Amniotic epithelial cell (primary cell): ENCODE results near the gene RXRA.

Experiments used
- DNase-seq: peaks from one replicate; pipeline ENCODE4 v3.0.0-alpha.2; 2010; ENCODE audit warnings: low read depth

Gene RXRA

GRCh38 chr9:134455021-134455471 lies 128.8 kb downstream of the RXRA start:
- DNase-seq = no peak

DNA sequence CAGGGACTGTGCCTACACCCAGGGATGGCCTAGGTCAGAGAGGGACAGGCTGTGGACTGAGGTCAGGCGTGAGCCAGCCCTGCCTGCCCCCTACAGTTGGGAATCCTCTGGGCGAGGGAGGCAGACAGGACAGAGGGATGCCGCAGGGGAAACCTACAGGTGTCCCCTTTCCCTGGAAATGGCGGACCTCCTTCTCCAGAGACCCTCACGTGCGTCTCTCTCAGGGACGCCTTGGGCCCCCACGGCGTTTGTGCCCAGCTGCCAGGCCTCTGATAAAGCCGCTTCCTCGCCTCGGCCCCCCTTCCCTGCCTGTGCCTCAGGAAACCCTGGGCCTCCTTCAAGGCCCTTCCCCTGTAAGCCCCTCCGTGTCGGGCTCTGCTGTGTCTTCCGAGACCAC lies 129.3 kb downstream of the RXRA start:
- no peak for DNase-seq

GRCh38 chr9:134455934-134456755 lies 129.9 kb downstream of the RXRA start:
- DNase-seq = peak; percentile 96

- no peak for DNase-seq
Observed at GRCh38 chr9:134456756-134457305, 130.6 kb downstream of the RXRA start.

DNA sequence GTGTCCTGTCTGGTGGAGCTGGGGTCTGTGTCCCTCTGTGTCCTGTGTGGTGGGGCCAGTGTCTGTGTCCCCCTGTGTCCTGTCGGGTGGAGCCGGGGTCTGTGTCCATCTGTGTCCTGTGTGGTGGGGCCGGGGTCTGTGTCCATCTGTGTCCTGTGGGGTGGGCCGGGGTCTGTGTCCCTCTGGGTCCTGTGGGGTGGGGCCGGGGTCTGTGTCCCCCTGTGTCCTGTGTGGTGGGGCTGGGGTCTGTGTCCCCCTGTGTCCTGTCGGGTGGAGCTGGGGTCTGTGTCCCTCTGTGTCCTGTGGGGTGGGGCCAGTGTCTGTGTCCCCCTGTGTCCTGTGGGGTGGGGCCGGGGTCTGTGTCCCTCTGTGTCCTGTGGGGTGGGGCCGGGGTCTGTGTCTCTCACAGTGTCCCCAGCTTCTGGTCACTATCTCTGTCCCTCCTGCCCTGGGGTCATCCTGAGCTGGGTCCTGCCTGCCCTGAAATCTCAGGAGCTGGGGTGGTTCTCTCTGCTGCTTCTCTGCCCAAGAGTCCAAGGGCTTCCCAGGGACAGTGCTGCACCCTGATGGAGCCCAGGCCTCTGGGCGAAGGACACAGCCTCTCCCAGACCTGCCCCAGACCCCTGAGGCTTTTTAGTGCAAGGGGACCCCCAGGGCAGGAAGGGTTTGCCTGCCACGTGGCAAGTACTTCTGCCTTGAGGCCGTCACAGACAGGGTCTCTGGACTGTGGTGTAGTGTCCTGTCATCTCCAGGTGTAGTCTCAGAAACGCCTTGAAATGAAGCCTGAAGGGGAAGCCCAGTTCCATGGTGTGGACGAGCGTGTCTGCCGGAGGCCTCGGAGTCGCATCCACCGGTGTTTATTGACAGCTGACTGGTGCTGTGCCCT lies 131.3 kb downstream of the RXRA start:
- DNase-seq = no peak

DNA sequence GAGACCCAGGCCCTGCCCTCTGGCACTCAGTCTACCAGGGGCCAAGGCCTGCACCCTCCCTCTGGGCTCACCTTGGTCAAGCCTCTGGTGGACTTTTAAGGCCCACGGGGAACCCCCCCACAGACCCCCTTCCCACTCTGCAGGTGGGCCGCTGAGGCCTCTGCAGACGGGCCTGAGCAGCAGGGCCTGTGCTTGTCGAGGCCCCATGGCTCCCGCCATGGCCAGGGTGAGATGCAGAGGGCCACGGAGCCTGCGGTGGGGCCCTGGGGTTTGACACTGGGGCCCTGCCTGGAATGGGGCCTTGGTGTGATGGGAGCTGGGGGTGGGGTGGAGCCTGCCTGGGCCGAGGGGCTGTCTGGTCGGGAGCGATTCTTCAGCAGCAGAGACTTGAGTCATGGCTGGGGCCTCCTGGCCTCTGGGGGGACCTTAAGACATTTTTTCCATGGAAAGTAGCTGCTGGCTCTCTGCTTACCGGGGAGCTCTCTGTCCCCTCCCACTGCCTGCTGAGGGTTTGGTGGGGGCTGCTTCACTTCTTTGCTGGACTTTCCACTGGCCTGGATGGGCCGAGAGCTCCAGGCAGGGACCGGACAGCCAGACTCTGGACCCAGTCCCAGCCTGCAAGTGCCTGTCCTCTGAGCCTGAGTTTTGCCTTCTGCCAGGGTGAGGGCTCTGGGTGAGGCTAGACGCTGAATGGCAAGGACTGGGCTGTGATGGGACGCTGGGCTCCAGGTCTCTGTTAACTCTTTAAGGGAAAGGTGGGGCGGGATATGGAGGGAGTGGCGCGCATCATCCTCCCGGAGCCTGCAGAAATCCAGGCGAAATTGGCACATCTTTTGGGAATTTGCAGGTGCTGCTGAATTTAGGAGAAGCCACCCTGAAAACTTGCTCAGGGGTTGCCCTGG lies 132.2 kb downstream of the RXRA start:
- peak; percentile 69 for DNase-seq

DNA sequence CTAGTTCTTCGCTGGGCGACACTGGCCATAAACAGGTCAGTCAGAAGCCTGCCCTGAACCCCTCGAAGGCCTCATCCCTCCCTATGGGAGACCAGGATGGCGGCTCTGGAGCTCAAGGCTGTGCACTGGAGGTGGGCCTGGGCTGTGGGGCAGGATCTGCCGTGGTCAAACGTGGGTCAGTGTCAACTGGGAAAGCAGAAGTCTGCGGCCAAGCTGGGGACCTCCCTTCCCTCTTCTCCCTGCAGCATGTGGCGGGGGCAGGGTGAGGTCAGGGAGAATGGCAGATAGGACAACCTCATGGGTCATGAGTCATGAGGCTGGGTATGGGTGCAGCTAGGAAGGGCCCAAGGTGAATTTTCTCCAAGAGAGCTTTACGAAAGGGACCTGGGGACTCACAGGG lies 132.9 kb downstream of the RXRA start:
- DNase-seq = peak; percentile 26

DNA sequence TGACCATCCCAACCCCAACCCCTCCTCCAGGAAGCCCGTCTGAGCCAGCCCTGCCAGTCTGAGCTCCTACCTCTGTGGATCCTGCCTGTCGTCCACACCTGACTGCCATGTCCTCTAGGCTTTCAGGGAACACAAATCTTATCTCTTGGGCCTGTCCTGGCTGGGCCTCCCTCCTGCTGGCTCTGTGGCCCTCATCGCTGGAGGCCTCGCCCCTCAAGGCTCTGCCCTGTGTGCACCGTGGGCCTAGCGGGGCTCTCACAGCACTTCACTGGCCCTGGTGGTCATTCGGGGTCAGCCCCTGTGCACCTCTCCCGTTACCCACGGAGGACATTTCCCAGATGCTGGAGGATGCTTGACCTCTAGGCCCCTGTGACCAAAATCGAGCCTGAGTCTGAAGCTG lies 133.3 kb downstream of the RXRA start:
- DNase-seq = no peak

- DNase-seq = peak; percentile 52
Observed at GRCh38 chr9:134460206-134460605, 134.0 kb downstream of the RXRA start.

- DNase-seq = no peak
Observed at GRCh38 chr9:134460896-134461295, 134.6 kb downstream of the RXRA start.

DNA sequence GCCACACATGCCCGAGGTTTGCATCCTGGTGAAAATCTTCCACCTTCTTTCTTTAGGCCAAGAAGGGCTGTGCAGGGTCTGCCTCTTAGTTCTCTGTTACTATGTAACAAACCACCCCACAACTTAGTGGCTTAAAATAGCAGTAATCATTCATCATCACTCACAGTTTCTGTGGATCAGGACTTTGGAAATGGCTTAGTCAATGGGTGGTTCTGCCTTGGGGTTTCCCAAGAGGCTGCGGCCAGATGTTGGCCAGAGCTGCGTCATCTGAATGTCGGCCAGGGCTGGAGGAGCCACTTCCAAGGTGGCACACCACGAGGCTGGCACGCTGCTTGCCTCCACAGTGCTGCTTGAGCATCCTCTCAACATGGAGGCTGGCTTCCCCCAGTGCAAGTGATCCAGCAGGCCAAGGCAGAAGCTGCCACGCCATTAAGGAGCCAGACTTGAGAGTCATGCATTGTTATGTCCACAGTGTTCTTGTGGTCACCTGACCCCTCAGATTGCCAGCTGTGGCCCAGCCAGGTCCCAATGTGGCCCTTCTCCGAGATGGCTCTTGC lies 135.2 kb downstream of the RXRA start:
- DNase-seq = peak; percentile 25

- DNase-seq = no peak
Observed at GRCh38 chr9:134462318-134462717, 136.1 kb downstream of the RXRA start.

GRCh38 chr9:134463280-134463679 lies 137.0 kb downstream of the RXRA start:
- no peak for DNase-seq

- no peak for DNase-seq
Observed at GRCh38 chr9:134466869-134467616, 140.8 kb downstream of the RXRA start.

GRCh38 chr9:134468358-134468757 lies 142.1 kb downstream of the RXRA start:
- DNase-seq = no peak

DNA sequence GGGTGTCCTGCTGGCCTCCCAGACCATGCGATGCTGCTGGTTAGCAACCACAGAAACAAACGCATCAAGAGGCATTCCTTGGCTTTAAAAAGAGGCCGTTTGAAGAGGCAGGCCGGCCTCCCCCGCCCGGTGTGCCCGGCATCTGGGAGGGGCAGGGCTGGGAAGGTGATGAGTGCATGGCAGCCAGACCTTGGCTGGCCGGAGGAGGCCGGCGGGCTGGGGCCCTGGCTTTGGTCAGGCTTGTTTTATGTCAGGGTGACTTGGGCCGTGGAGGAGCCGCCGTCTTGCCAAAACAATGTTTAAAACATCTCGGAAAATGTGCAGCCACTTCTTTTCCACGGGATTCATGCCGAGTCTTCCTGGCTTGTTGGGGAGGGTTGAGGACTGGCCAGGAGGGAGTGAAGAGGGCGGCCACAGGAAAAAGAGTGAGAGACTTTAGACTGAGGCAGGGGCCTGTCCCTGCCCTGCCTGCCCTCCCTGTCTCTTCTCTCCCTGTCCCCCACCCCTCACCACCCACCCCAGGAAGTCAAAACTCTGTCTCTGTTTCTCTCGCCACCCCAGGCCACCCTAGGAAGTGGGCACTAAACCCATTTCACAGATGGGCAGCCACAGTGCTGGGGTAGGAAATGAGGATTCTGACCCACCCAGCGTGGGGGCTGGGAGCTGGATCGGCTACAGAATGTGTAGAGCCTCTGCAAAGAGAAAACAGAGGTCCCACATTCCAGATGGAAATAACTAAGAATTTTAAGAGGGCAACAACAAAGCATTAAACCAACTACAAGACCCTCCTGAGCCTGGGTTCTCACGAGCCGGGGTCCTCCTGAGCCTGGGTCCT lies 143.0 kb downstream of the RXRA start:
- DNase-seq = peak; percentile 52

DNA sequence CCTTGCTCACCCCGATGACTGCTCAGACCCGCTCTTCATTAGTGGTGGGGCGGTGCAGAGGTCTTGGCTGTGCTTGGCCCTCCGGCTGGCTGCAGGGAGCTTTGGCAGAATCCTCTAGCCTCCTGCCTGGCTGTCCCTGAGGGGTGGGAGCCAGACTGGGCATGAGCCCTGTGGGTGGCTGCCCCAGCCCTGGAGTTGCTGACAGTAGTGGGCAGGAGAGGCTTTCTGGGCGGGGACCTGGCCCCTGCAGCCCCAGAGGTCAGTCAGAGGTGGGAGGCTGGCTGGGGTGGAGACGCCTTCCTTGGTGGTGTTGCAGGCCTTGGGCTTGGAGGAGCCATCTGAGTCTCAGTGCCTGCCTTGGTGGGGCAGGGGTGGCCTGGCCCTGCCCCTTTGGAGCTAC lies 146.0 kb downstream of the RXRA start:
- no peak for DNase-seq

DNA sequence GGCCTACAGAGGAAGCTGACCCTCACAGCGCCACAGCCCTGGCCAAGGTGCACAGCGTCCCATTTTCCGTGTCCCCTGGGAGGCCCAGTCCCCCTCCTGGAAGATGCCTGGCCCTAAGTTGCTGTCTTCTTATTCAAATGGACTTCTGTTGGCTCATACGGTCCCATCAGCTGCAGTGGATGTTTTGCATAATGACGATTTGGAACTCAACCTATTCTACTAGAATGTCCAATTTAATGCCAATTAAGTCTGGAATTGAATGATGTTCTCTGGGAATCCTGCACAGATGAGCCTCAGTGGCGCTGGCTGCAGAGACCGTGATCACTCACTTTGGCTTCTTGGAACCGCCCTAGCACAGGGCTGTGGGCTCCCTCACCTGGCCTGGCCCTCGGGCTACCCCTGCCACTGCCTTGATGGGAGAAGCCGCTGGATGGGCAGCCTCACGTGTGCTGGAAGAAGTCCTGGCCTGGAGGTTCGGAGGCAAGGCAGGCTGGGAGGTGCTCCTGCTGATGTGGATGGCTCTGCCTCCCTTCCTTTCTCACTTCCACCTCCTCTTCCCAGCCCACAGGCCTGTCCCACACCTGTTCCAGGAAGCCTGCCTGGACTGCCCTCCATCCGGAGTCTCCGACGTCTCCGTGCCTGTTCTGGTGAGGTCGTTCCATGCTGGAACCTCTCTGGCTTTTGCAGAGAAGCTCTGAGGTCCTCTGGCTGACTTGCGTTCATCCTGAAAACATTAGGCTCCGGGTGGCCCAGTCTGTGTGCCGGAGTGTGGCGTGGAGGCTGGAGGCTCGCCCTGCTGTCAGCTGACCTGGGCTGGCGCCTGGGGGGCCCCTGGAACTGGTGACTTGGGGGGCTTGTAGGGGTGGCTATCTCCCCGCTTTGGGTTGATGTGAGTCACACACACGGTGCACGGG lies 147.1 kb downstream of the RXRA start:
- no peak for DNase-seq

DNA sequence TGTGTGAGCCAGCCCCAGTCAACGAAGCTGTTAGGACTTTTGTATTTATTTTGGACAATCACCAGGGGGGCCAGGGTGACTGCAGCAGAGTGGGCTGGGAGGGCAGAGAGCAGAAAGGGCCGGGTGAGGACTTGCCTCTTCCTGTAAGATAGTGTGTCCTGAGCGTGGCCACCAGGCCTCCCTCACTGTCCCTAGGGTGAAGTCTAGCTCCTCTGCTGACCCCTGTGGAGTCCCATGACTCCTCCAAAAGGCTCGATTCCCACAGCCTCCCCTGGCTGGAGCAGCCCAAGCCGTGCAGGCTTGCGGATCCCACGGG lies 147.8 kb downstream of the RXRA start:
- DNase-seq = no peak
